GM18867 (cell line): ENCODE data around the gene SLC39A9.

ENCODE experiments used
- ATAC-seq: cut with Tn5 transposase; IDR thresholded peaks from one replicate; pipeline ENCODE4 v1.9.1; 2021; ENCODE audit warnings: mild to moderate bottlenecking, moderate library complexity; ENCODE audit not compliant: unreplicated experiment

Gene SLC39A9

GRCh38 chr14:69398053-69398817 lies at the start of gene SLC39A9, which contains the start of gene ERH:
TSS of gene SLC39A9 (plus strand) at chr14:69398692. CDS start at chr14:69399370, 678 bp downstream.
TSS of gene ERH (minus strand) at chr14:69398299. CDS start at chr14:69398233, 66 bp downstream.
- peak; percentile 84 for ATAC-seq

- no peak for ATAC-seq
Measured at GRCh38 chr14:69349091-69349777, 49.3 kb upstream of the SLC39A9 start.

GRCh38 chr14:69350892-69351291 lies 47.6 kb upstream of the SLC39A9 start:
- no peak for ATAC-seq

GRCh38 chr14:69351385-69351784 lies 47.1 kb upstream of the SLC39A9 start:
- ATAC-seq: no peak

- no peak for ATAC-seq
Measured at GRCh38 chr14:69351911-69352310, 46.6 kb upstream of the SLC39A9 start.

GRCh38 chr14:69353168-69353567 lies 45.3 kb upstream of the SLC39A9 start:
- ATAC-seq: no peak

- ATAC-seq: peak; percentile 90
Measured at GRCh38 chr14:69354383-69355153, 43.9 kb upstream of the SLC39A9 start.

GRCh38 chr14:69355154-69355597 lies 43.3 kb upstream of the SLC39A9 start:
- no peak for ATAC-seq

- no peak for ATAC-seq
Measured at GRCh38 chr14:69355607-69356281, 42.7 kb upstream of the SLC39A9 start.

GRCh38 chr14:69356903-69357543 lies 41.5 kb upstream of the SLC39A9 start:
- no peak for ATAC-seq

- no peak for ATAC-seq
Measured at GRCh38 chr14:69357544-69358200, 40.8 kb upstream of the SLC39A9 start.

- ATAC-seq: no peak
Measured at GRCh38 chr14:69358233-69358963, 40.1 kb upstream of the SLC39A9 start.

GRCh38 chr14:69358966-69359365 lies 39.5 kb upstream of the SLC39A9 start:
- no peak for ATAC-seq

GRCh38 chr14:69360438-69361108 lies 37.9 kb upstream of the SLC39A9 start:
- no peak for ATAC-seq

- ATAC-seq: no peak
Measured at GRCh38 chr14:69363055-69363454, 35.4 kb upstream of the SLC39A9 start.

GRCh38 chr14:69363964-69364363 lies 34.5 kb upstream of the SLC39A9 start:
- ATAC-seq: no peak

- no peak for ATAC-seq
Measured at GRCh38 chr14:69364378-69364777, 34.1 kb upstream of the SLC39A9 start.

GRCh38 chr14:69366069-69366468 lies 32.4 kb upstream of the SLC39A9 start:
- ATAC-seq: no peak

- no peak for ATAC-seq
Measured at GRCh38 chr14:69366761-69367160, 31.7 kb upstream of the SLC39A9 start.
